ENCODE results near the gene CLIP4. TPM values are rescaled to one million over a fixed set of nuclear protein-coding genes. Genes with fewer than 3 reads are reported as not detected.

CLIP4 gene
- total RNA-seq, 1 donor from 2014 or later = 5.8 TPM

DNA sequence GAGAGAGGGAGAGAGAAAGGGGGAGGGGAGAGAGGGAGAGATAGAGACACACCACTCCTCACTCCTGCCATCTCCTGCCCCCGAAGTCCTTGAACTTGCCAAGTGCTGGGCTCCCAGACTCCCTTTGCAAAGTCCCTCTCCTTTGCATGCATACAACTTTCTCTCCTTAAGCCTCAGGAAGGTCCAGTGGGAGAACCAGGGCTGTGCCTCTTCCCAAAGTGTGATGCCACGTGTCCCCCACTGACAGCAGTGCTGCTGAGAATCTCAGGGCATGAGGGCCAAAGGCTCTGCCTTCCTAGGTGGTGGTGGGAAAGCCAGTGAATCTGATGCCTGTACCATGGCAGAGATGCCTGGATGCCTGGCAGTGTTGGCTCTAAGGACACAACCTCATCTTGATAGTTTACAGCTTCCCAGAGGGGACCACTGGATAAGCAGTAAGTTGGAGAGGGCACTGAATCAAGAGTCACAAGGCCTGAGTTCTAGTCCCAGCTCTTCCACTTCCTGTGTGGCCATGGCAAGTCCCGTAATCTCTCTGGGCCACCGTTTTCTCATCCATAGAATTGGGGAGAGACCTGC is 103.4 kb downstream of the CLIP4 start:
- TF ChIP-seq, protein P1, sequence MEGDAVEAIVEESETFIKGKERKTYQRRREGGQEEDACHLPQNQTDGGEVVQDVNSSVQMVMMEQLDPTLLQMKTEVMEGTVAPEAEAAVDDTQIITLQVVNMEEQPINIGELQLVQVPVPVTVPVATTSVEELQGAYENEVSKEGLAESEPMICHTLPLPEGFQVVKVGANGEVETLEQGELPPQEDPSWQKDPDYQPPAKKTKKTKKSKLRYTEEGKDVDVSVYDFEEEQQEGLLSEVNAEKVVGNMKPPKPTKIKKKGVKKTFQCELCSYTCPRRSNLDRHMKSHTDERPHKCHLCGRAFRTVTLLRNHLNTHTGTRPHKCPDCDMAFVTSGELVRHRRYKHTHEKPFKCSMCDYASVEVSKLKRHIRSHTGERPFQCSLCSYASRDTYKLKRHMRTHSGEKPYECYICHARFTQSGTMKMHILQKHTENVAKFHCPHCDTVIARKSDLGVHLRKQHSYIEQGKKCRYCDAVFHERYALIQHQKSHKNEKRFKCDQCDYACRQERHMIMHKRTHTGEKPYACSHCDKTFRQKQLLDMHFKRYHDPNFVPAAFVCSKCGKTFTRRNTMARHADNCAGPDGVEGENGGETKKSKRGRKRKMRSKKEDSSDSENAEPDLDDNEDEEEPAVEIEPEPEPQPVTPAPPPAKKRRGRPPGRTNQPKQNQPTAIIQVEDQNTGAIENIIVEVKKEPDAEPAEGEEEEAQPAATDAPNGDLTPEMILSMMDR (IDR thresholded peaks at IDR 0.05) = no peak
- Mint-ChIP-seq H3K27me3 (no peaks in the 10 kb centered on the region), H3K9me3 (no peaks in the 10 kb centered on the region), H3K36me3 (ENCODE audit: low read depth) (no peaks in the 10 kb centered on the region), H3K27ac (no peak overlapping the region), H3K4me1 (no peaks in the 10 kb centered on the region), H3K4me3 (no peak overlapping the region)
- CTCF ChIA-PET = no interaction called here
- DNase-seq (no peak), ATAC-seq (ENCODE audit: low read depth) (no peak)
- intact Hi-C loops (cut with micrococcal nuclease) = no loop called here
- POLR2A ChIA-PET = no interaction called here

DNA sequence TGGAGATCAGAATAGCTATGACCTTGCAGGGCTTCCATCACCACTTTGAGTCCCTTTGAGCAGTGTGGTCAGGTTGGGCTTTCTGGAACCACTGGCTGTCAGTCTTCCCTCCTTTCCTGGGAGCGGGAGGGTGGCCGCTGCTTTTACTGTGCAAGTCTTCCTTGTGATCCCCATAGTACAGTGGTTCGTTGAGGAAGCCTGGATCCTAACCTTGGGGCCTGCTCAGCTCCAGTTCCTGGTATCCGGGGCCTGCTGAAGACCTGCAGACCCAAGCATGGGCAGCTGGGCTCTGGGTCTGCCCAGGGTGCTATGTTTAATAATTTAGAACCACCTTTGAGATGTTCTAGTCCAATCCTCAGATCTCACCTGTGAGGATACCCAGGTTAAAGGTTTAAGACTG is 104.2 kb downstream of the CLIP4 start:
- no peak overlapping the region for H3K27ac Mint-ChIP-seq

DNA sequence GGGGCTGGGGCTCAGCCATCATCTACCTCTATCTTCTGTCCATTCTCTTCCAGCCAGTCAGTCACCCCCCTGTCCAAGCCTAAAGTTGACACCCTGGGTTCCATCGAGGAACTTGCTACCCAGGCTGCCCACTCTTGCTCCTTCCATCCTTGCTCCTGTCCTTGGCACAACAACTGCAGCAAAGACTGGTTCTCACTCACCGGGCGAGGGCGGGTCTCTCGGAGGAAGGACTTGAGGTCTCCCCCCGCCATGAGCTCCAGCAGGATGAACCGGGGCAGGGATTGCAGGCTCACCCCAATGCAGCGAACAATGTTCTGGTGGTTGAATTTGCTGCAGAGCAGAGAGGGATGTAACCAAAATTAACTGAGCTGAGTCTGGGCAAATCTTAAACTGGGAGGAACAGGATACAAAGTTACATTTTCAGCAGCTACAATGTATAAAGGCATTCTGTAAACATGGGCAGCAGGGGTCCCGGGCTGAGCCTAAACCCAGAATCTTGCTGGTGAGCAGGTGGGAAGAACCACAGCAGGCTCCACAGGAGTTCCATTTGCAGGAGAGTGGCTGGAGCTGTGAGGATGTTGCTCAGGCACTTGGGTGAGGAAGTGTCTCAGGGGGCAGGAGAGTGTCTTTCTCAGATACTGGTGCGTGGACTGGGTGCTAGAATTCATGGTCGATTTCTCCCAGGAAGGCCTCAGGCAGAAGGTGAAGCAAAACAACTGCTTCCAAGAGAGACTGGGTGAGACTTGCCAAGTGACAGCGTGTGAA is 105.5 kb downstream of the CLIP4 start:
- no peak overlapping the region for H3K4me3 Mint-ChIP-seq
- intact Hi-C loops (cut with micrococcal nuclease) = no loop called here
- peaks cover 2% of the 10 kb centered on the region for H3K27me3 Mint-ChIP-seq
- no peak for DNase-seq
- ATAC-seq (ENCODE audit: low read depth) = no peak
- H3K9me3 Mint-ChIP-seq = no peaks in the 10 kb centered on the region
- TF ChIP-seq, protein P1 (IDR thresholded peaks at IDR 0.05) = no peak
- no peaks in the 10 kb centered on the region for H3K4me1 Mint-ChIP-seq
- H3K36me3 Mint-ChIP-seq (ENCODE audit: low read depth) = no peaks in the 10 kb centered on the region
- CTCF ChIA-PET = no interaction called here
- POLR2A ChIA-PET = no interaction called here
- no peak overlapping the region for H3K27ac Mint-ChIP-seq

More for the DNA sequence above, 104.2 kb downstream of the CLIP4 start:
- ChIA-PET POLR2A (no interaction called here), CTCF (no interaction called here)
- no peaks in the 10 kb centered on the region for H3K4me1 Mint-ChIP-seq
- TF ChIP-seq, protein P1 (IDR thresholded peaks at IDR 0.05) = no peak
- no peaks in the 10 kb centered on the region for H3K9me3 Mint-ChIP-seq
- intact Hi-C loops (cut with micrococcal nuclease) = no loop called here
- no peak for ATAC-seq (ENCODE audit: low read depth)
- no peaks in the 10 kb centered on the region for H3K27me3 Mint-ChIP-seq
- no peaks in the 10 kb centered on the region for H3K36me3 Mint-ChIP-seq (ENCODE audit: low read depth)
- no peak overlapping the region for H3K4me3 Mint-ChIP-seq
- DNase-seq = no peak

DNA sequence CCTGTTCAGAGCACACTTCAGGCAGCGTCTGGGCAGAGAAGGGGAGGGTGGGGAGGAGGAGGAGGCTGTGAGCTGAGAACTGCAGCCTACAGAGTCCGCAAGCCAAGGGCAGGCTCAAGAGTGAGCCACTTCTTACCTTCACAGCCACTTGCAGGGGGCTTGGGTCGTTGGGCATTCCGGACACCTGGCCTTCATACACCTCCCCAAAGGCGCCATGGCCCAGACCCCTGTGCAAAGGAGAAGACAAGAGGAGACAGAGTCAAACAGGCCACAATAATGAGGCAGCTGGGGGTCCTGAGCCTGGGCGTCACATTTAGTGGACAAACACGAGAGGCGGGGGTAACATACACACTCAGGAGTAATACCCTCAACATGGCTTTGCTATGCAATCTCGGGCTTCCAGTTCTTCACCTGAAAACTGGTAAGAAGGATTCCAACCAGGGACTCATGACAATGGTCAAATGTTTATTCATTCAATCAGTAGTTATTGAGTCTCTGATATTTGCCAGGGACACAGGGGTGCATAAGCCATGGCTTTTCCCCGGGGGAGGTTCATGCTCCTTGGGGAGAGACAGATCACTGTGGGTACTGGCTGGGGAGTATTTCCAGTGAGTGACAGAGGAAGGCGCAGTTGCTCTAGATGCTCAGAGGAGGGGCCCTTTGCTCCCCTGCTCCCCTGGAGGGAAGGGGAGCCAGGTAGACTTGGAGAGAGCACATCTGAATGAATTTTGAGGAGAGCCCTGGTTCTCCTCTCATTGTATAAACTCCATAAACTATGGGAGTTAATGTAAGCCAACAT is 107.4 kb downstream of the CLIP4 start:
- Mint-ChIP-seq H3K9me3 (no peaks in the 10 kb centered on the region), H3K4me3 (no peak overlapping the region), H3K4me1 (no peaks in the 10 kb centered on the region), H3K27me3 (peaks cover 2% of the 10 kb centered on the region), H3K27ac (no peak overlapping the region), H3K36me3 (ENCODE audit: low read depth) (no peaks in the 10 kb centered on the region)
- POLR2A ChIA-PET = no interaction called here
- no peak for ATAC-seq (ENCODE audit: low read depth)
- intact Hi-C loops (cut with micrococcal nuclease) = no loop called here
- DNase-seq = no peak
- CTCF ChIA-PET = no interaction called here
- TF ChIP-seq, protein P1 (IDR thresholded peaks at IDR 0.05) = no peak

DNA sequence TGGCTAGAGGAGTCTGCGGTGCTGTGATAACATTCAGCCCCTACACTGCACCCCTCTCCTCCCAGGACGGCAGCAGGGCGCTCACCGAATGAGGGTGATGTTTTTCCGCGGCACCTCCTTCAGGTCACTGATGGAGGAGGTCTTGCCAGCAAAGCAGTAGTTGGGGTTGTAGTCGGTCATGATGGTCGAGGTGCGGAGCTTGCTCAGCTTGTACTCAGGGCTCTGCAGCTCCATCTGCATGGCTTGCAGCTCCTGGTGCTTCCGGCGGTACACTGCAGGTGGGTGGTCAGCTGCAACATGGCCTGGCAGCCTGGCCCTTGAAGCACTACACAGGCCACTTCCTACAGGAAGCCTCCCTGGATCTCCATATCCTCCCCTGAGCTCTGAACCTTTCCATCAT is 108.0 kb downstream of the CLIP4 start:
- ChIA-PET POLR2A (no interaction called here), CTCF (no interaction called here)
- no peaks in the 10 kb centered on the region for H3K9me3 Mint-ChIP-seq
- H3K36me3 Mint-ChIP-seq (ENCODE audit: low read depth) = no peaks in the 10 kb centered on the region
- DNase-seq = no peak
- TF ChIP-seq, protein P1 (IDR thresholded peaks at IDR 0.05) = no peak
- no peak for ATAC-seq (ENCODE audit: low read depth)
- peaks cover 2% of the 10 kb centered on the region for H3K27me3 Mint-ChIP-seq
- H3K27ac Mint-ChIP-seq = no peak overlapping the region
- H3K4me1 Mint-ChIP-seq = no peaks in the 10 kb centered on the region
- H3K4me3 Mint-ChIP-seq = no peak overlapping the region
- intact Hi-C loops (cut with micrococcal nuclease) = no loop called here
